ENCODE measurements around the gene MAP2K5. TPM values are rescaled to one million over a fixed set of nuclear protein-coding genes. Genes with fewer than 3 reads are reported as not detected.

Gene MAP2K5
- total RNA-seq, 1 donor from 2014 or later = 2.9 TPM

GRCh38 chr15:67510597-67511190, 31.8 kb upstream of the MAP2K5 start:
- DNase-seq (ENCODE audit: low read depth) = no peak
- no peak for FAIRE-seq
- H3K27me3 ChIP-seq (ENCODE audit: control insufficient read depth, insufficient read depth, low read length) = no peaks in the 10 kb centered on the region

GRCh38 chr15:67511606-67512005, 30.9 kb upstream of the MAP2K5 start:
- no peaks in the 10 kb centered on the region for H3K36me3 ChIP-seq (ENCODE audit: control insufficient read depth, insufficient read depth, low read length)
- H3K4me3 ChIP-seq (ENCODE audit: low read depth, low read length) = no peak overlapping the region
- TF ChIP-seq CTCF (IDR thresholded peaks at IDR 0.05; ENCODE audit: insufficient read depth, low read length, severe bottlenecking) = no peak
- DNase-seq (ENCODE audit: low read depth) (no peak), FAIRE-seq (no peak)
- H3K27me3 ChIP-seq (ENCODE audit: control insufficient read depth, insufficient read depth, low read length) = no peaks in the 10 kb centered on the region

More at GRCh38 chr15:67510597-67511190, 31.8 kb upstream of the MAP2K5 start:
- TF ChIP-seq CTCF (IDR thresholded peaks at IDR 0.05; ENCODE audit: insufficient read depth, low read length, severe bottlenecking) = no peak
- no peaks in the 10 kb centered on the region for H3K36me3 ChIP-seq (ENCODE audit: control insufficient read depth, insufficient read depth, low read length)
- H3K4me3 ChIP-seq (ENCODE audit: low read depth, low read length) = no peak overlapping the region

GRCh38 chr15:67512140-67512539, 30.4 kb upstream of the MAP2K5 start:
- H3K36me3 ChIP-seq (ENCODE audit: control insufficient read depth, insufficient read depth, low read length) = no peaks in the 10 kb centered on the region

GRCh38 chr15:67512933-67513714, 29.4 kb upstream of the MAP2K5 start:
- FAIRE-seq = peak; percentile 7
- Histone ChIP-seq H3K36me3 (ENCODE audit: control insufficient read depth, insufficient read depth, low read length) (no peaks in the 10 kb centered on the region), H3K4me3 (ENCODE audit: low read depth, low read length) (no peak overlapping the region), H3K27me3 (ENCODE audit: control insufficient read depth, insufficient read depth, low read length) (no peaks in the 10 kb centered on the region)
- TF ChIP-seq CTCF (IDR thresholded peaks at IDR 0.05; ENCODE audit: insufficient read depth, low read length, severe bottlenecking) = no peak
- DNase-seq (ENCODE audit: low read depth) = no peak

More at GRCh38 chr15:67512140-67512539, 30.4 kb upstream of the MAP2K5 start:
- H3K27me3 ChIP-seq (ENCODE audit: control insufficient read depth, insufficient read depth, low read length) = no peaks in the 10 kb centered on the region
- no peak for DNase-seq (ENCODE audit: low read depth)
- no peak overlapping the region for H3K4me3 ChIP-seq (ENCODE audit: low read depth, low read length)
- TF ChIP-seq CTCF (IDR thresholded peaks at IDR 0.05; ENCODE audit: insufficient read depth, low read length, severe bottlenecking) = no peak
- FAIRE-seq = no peak

- no peak for DNase-seq (ENCODE audit: low read depth)
- FAIRE-seq = no peak
- no peak for TF ChIP-seq CTCF (IDR thresholded peaks at IDR 0.05; ENCODE audit: insufficient read depth, low read length, severe bottlenecking)
Observed at GRCh38 chr15:67515090-67515489, 27.4 kb upstream of the MAP2K5 start.

More at GRCh38 chr15:67515090-67515489, 27.4 kb upstream of the MAP2K5 start:
- no peaks in the 10 kb centered on the region for H3K36me3 ChIP-seq (ENCODE audit: control insufficient read depth, insufficient read depth, low read length)
- H3K4me3 ChIP-seq (ENCODE audit: low read depth, low read length) = no peak overlapping the region
- no peaks in the 10 kb centered on the region for H3K27me3 ChIP-seq (ENCODE audit: control insufficient read depth, insufficient read depth, low read length)

All from bronchial epithelial cell (primary cell).